A673 (cell line): Measurements from ENCODE around the gene IL11.

Source experiments
- CTCF ChIP-seq: fragments of 300-800, 200-600 bp; sonication (generic); conservative IDR thresholded peaks from 2 replicates; pipeline ENCODE4 v1.5.1; 2017; ENCODE audit warnings: low read depth, mild to moderate bottlenecking, antibody characterized with exemption, low read length, moderate library complexity, mixed read lengths
- EZH2 ChIP-seq: fragments of 200-600 bp; sonication (generic); IDR thresholded peaks from 2 replicates; pipeline ENCODE4 v1.6.1; 2017; ENCODE audit warnings: borderline replicate concordance, low read depth, mild to moderate bottlenecking, mixed read lengths, antibody characterized with exemption, low read length; ENCODE audit not compliant: poor library complexity, severe bottlenecking

- TF ChIP-seq CTCF (no peak), EZH2 (no peak)
Measured at GRCh38 chr19:55410168-55410567, 39.9 kb upstream of the IL11 start.
